ENCODE measurements around the gene KLHL17. TPM values are rescaled to one million over a fixed set of nuclear protein-coding genes. Genes with fewer than 3 reads are reported as not detected.

Gene KLHL17
- total RNA-seq, 1 donor from 2014 or later: 36.8 TPM

DNA sequence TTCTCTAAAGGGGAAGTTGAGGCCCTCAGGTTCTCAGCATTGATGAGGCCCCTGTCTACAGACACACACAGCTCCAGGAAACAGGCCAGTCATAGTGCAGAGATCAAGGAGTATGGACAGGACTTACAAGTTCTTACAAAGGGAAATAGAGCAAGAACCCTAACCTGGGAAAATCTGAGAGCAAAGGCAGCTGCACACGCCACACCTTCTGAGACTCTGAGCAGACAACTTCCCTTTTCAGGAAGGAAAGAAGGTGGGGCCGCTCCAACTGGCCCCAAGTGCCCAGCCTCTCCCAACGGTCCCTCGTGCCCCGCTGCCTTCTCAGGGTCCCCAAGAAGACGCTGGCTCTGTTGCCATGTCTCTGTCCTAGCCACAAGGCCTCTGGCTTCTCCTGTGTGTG, 4.9 kb upstream of the KLHL17 start:
- Mint-ChIP-seq H3K27me3 (ENCODE audit: low read depth) (no peaks in the 10 kb centered on the region), H3K4me1 (ENCODE audit: low read depth) (peaks cover 9% of the 10 kb centered on the region), H3K9me3 (no peaks in the 10 kb centered on the region), H3K27ac (no peak overlapping the region), H3K4me3 (ENCODE audit: low read depth) (no peak overlapping the region), H3K36me3 (ENCODE audit: low read depth) (peaks cover 54% of the 10 kb centered on the region)
- no peak for DNase-seq (ENCODE audit: low spot score)
- intact Hi-C loops (cut with micrococcal nuclease): no loop called here

- Mint-ChIP-seq H3K4me3 (ENCODE audit: low read depth) (no peak overlapping the region), H3K27ac (no peak overlapping the region), H3K36me3 (ENCODE audit: low read depth) (peaks cover 45% of the 10 kb centered on the region), H3K27me3 (ENCODE audit: low read depth) (no peaks in the 10 kb centered on the region), H3K4me1 (ENCODE audit: low read depth) (peaks cover 9% of the 10 kb centered on the region), H3K9me3 (no peaks in the 10 kb centered on the region)
- no peak for DNase-seq (ENCODE audit: low spot score)
- intact Hi-C loops (cut with micrococcal nuclease): no loop called here
These were observed 3.7 kb upstream of the KLHL17 start for GRCh38 chr1:956636-957035.

GRCh38 chr1:958823-959730, 1.3 kb upstream of the KLHL17 start, which contains the start of gene NOC2L:
Gene NOC2L, minus strand, starts transcription at chr1:959256. Its CDS starts 16 bp downstream, at chr1:959240.
- peak within 1 kb of the TSS; percentile 76 for H3K27ac Mint-ChIP-seq
- H3K36me3 Mint-ChIP-seq (ENCODE audit: low read depth): peaks cover 46% of the 10 kb centered on the region
- intact Hi-C loops (cut with micrococcal nuclease): loop anchor here (2.0 kb wide), 1 partner anchor 18 kb away; no protein-coding TSS in a partner anchor
- peak; percentile 91 for DNase-seq (ENCODE audit: low spot score)
- no peaks in the 10 kb centered on the region for H3K27me3 Mint-ChIP-seq (ENCODE audit: low read depth)
- H3K4me1 Mint-ChIP-seq (ENCODE audit: low read depth): peaks cover 11% of the 10 kb centered on the region
- no peaks in the 10 kb centered on the region for H3K9me3 Mint-ChIP-seq
- H3K4me3 Mint-ChIP-seq (ENCODE audit: low read depth): peak within 1 kb of the TSS; percentile 99

- Mint-ChIP-seq H3K27ac (no peak overlapping the region), H3K4me3 (ENCODE audit: low read depth) (peak overlapping the region; percentile 99)
These were observed 537 bp upstream of the KLHL17 start for GRCh38 chr1:959731-960362.

DNA sequence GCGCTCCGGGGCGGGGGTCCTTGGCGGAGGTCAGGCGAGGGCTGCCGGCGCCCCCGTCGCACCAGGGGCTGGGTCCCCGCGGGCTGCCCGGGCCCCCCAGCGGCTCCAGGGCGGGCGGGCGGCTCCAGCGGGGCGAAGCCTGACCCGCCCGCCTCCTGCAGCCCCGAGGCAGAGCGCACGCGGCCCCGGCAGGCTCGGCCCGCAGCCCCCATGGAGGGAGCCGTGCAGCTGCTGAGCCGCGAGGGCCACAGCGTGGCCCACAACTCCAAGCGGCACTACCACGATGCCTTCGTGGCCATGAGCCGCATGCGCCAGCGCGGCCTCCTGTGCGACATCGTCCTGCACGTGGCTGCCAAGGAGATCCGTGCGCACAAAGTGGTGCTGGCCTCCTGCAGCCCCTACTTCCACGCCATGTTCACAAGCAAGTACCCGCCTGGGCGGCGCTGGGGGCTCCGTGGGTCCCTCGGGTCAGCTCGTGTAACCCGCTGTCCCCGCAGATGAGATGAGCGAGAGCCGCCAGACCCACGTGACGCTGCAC, 817 bp downstream of the KLHL17 start:
- no peak for DNase-seq (ENCODE audit: low spot score)
- H3K9me3 Mint-ChIP-seq: no peaks in the 10 kb centered on the region
- intact Hi-C loops (cut with micrococcal nuclease): no loop called here
- peaks cover 13% of the 10 kb centered on the region for H3K4me1 Mint-ChIP-seq (ENCODE audit: low read depth)
- H3K4me3 Mint-ChIP-seq (ENCODE audit: low read depth): peak overlapping the region; percentile 56
- H3K27me3 Mint-ChIP-seq (ENCODE audit: low read depth): no peaks in the 10 kb centered on the region
- no peak overlapping the region for H3K27ac Mint-ChIP-seq
- peaks cover 32% of the 10 kb centered on the region for H3K36me3 Mint-ChIP-seq (ENCODE audit: low read depth)

More at GRCh38 chr1:959731-960362, 537 bp upstream of the KLHL17 start:
- no peaks in the 10 kb centered on the region for H3K9me3 Mint-ChIP-seq
- H3K4me1 Mint-ChIP-seq (ENCODE audit: low read depth): peaks cover 11% of the 10 kb centered on the region
- no peaks in the 10 kb centered on the region for H3K27me3 Mint-ChIP-seq (ENCODE audit: low read depth)
- intact Hi-C loops (cut with micrococcal nuclease): loop anchor here (2.0 kb wide), 1 partner anchor 19 kb away; no protein-coding TSS in a partner anchor
- H3K36me3 Mint-ChIP-seq (ENCODE audit: low read depth): peaks cover 39% of the 10 kb centered on the region
- DNase-seq (ENCODE audit: low spot score): no peak

DNA sequence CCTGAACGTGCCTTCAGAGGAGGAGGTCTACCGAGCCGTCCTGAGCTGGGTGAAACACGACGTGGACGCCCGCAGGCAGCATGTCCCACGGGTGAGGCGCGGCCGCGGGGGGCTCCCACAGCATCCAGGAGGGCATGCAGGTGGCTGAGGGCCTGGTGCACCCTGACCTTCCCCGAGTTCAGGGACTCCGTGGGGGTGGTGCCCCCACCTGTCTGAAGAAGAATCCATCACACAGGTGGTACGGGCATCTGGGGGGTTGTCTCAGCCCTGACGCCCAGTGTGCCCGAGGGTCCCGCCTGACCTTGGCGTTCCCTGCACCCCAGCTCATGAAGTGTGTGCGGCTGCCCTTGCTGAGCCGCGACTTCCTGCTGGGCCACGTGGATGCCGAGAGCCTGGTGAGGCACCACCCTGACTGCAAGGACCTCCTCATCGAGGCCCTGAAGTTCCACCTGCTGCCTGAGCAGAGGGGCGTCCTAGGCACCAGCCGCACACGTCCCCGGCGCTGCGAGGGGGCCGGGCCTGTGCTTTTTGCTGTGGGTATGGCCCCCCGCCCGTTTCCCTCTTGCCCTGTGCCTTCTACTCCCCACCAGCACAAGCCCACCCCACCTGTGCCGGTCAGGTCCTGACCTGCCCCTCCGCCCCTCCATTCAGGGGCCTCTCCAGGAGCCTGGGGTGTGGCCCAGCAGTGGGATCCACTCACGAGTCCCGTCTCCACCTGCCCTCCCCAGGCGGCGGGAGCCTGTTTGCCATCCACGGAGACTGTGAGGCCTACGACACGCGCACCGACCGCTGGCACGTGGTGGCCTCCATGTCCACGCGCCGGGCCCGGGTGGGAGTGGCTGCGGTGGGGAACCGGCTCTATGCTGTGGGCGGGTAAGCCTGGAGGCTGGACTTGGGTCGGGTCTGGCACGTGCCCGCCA, 2.3 kb downstream of the KLHL17 start:
- Mint-ChIP-seq H3K27ac (no peak overlapping the region), H3K4me3 (ENCODE audit: low read depth) (peak overlapping the region; percentile 58), H3K9me3 (no peaks in the 10 kb centered on the region), H3K36me3 (ENCODE audit: low read depth) (peaks cover 23% of the 10 kb centered on the region), H3K27me3 (ENCODE audit: low read depth) (no peaks in the 10 kb centered on the region), H3K4me1 (ENCODE audit: low read depth) (peaks cover 10% of the 10 kb centered on the region)
- intact Hi-C loops (cut with micrococcal nuclease): no loop called here
- DNase-seq (ENCODE audit: low spot score): no peak

- Mint-ChIP-seq H3K9me3 (no peaks in the 10 kb centered on the region), H3K4me1 (ENCODE audit: low read depth) (peaks cover 7% of the 10 kb centered on the region), H3K4me3 (ENCODE audit: low read depth) (peak overlapping the region; percentile 21), H3K36me3 (ENCODE audit: low read depth) (peaks cover 20% of the 10 kb centered on the region), H3K27ac (no peak overlapping the region), H3K27me3 (ENCODE audit: low read depth) (peaks cover under 1% of the 10 kb centered on the region)
- no peak for DNase-seq (ENCODE audit: low spot score)
- intact Hi-C loops (cut with micrococcal nuclease): no loop called here
These were observed 2.9 kb downstream of the KLHL17 start for GRCh38 chr1:963301-963651.

DNA sequence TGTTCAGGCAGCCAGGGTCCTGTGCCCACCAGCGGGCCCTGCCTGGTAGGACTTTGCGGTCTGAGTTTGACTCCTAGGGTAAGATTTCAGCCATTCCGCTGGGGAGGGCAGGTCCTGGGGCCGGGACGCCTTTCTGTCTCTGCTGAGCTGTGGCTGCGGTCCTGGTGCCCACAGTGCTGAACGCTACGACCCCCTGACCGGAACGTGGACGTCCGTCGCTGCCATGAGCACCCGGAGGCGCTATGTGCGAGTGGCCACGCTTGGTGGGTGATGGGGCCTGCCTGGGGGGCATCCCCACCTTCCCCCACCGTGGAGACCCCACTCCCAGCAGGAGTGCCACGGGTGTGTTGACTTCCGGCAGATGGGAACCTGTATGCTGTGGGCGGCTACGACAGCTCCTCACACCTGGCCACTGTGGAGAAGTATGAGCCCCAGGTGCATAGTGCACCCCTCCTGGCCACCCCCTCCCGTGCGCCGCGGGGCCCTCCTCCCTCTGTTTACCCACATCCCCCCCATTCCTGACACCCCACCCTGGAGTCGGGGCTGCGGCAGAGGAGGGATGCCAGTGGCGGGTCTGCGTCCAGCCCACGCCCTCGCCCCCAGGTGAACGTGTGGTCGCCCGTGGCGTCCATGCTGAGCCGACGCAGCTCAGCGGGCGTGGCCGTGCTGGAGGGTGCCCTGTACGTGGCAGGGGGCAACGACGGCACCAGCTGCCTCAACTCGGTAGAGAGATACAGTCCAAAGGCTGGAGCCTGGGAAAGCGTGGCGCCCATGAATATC, 3.6 kb downstream of the KLHL17 start:
- Mint-ChIP-seq H3K36me3 (ENCODE audit: low read depth) (peaks cover 17% of the 10 kb centered on the region), H3K4me3 (ENCODE audit: low read depth) (no peak overlapping the region), H3K27ac (no peak overlapping the region), H3K27me3 (ENCODE audit: low read depth) (peaks cover 4% of the 10 kb centered on the region), H3K9me3 (no peaks in the 10 kb centered on the region), H3K4me1 (ENCODE audit: low read depth) (peaks cover 4% of the 10 kb centered on the region)
- intact Hi-C loops (cut with micrococcal nuclease): no loop called here
- no peak for DNase-seq (ENCODE audit: low spot score)

DNA sequence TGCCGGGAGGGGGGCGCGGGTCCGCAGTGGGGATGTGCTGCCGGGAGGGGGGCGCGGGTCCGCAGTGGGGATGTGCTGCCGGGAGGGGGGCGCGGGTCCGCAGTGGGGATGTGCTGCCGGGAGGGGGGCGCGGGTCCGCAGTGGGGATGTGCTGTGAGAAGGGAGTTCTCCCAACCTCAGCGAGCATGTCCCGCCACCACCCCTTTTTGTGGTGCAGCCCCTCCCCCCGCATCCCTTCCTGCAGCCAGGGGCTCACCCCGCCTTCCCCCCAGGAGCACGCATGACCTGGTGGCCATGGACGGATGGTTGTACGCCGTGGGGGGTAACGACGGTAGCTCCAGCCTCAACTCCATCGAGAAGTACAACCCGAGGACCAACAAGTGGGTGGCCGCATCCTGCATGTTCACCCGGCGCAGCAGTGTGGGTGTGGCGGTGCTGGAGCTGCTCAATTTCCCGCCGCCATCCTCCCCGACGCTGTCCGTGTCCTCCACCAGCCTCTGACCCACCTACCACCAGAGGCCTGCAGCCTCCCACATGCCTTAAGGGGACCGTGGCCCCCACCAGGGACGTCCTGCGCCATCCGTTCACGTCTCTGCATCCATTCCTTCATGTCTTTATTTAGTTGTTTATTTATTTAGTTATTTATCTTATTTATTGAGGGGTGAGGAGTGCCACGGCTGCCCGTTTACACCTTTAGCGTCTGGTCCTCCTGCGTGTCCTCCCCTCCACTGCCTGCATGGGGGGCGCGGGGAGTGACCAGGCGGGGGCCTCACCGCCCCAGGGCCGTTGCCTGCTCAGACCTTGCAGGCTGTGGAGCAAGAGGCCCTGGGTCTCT, 4.5 kb downstream of the KLHL17 start:
- peaks cover 17% of the 10 kb centered on the region for H3K36me3 Mint-ChIP-seq (ENCODE audit: low read depth)
- no peaks in the 10 kb centered on the region for H3K9me3 Mint-ChIP-seq
- H3K27ac Mint-ChIP-seq: no peak overlapping the region
- DNase-seq (ENCODE audit: low spot score): no peak
- intact Hi-C loops (cut with micrococcal nuclease): no loop called here
- H3K4me1 Mint-ChIP-seq (ENCODE audit: low read depth): peaks cover 4% of the 10 kb centered on the region
- peak overlapping the region; percentile 17 for H3K4me3 Mint-ChIP-seq (ENCODE audit: low read depth)
- H3K27me3 Mint-ChIP-seq (ENCODE audit: low read depth): peaks cover 8% of the 10 kb centered on the region

- DNase-seq (ENCODE audit: low spot score): no peak
- Mint-ChIP-seq H3K4me3 (ENCODE audit: low read depth) (peak overlapping the region; percentile 49), H3K9me3 (no peaks in the 10 kb centered on the region), H3K27me3 (ENCODE audit: low read depth) (peaks cover 8% of the 10 kb centered on the region), H3K27ac (no peak overlapping the region), H3K36me3 (ENCODE audit: low read depth) (peaks cover 17% of the 10 kb centered on the region), H3K4me1 (ENCODE audit: low read depth) (peaks cover 4% of the 10 kb centered on the region)
- intact Hi-C loops (cut with micrococcal nuclease): no loop called here
These were observed 5.2 kb downstream of the KLHL17 start for GRCh38 chr1:965526-966134.

All from activated T-helper 2 cell treated with anti-CD3 and anti-CD28 coated beads, Interferon-gamma antibody, Interleukin-2, Interleukin-4, amounts not matched to agents 10 μg/mL and 5 μg/mL and 100 μg/mL, durations not matched to agents 14 hours and 24 hours and 36 hours (primary cell).